ENCODE results near the gene STK39. TPM values are rescaled to one million over a fixed set of nuclear protein-coding genes. Genes with fewer than 3 reads are reported as not detected.

The STK39 gene
- total and polyA plus RNA-seq, 9 of the 15 experiments (the other 6 are each of a cell fraction or from before 2014, with no cell fraction given), result 0.19 to 0.76 (median 0.51) TPM

- H3K9me3 ChIP-seq (replicated peaks; ENCODE audit: control insufficient read depth, insufficient read depth, low read depth, low read length), result no peaks in the 10 kb centered on the region
- no peak overlapping the region for H3K4me3 ChIP-seq
- POLR2A ChIA-PET, result interaction anchor here (0.6 to 1.2 kb wide), 2 partner anchors 10 to 54 kb away, joined by 3 to 5 read pairs; no protein-coding TSS in a partner anchor
- no peak overlapping the region for H3K9ac ChIP-seq (ENCODE audit: insufficient read depth in 1 of 2, low read depth in 2 of 2, low read length in 2 of 2)
- H3K27me3 ChIP-seq (ENCODE audit: control insufficient read depth in 2 of 2, insufficient read depth in 2 of 2, low read length in 2 of 2), result peaks cover 8 to 9% of the 10 kb centered on the region in 2 experiments; a peak in 3 of 5 replicates
- FAIRE-seq, result no peak
- H3K27ac ChIP-seq (ENCODE audit: extremely low read depth, low read depth, low read length), result no peak overlapping the region
- H3K9me1 ChIP-seq (ENCODE audit: control insufficient read depth, insufficient read depth, low read length), result no peaks in the 10 kb centered on the region
- no peaks in the 10 kb centered on the region for H3K79me2 ChIP-seq (ENCODE audit: control insufficient read depth, insufficient read depth, low read length)
- no peaks in the 10 kb centered on the region for H4K20me1 ChIP-seq (replicated peaks; ENCODE audit: control insufficient read depth, insufficient read depth, low read length)
- H3K4me2 ChIP-seq (ENCODE audit: insufficient read depth, low read length), result no peak overlapping the region
- ATAC-seq, result no peak
- 0% methylated on average over 2 of the region's 2 CpGs for WGBS (ENCODE audit: insufficient coverage, low coverage, missing lambda C conversion rate)
- H3K36me3 ChIP-seq (ENCODE audit: control insufficient read depth, insufficient read depth, low read length), result no peaks in the 10 kb centered on the region
- intact Hi-C loops (cut with micrococcal nuclease), result no loop called here
- in situ Hi-C loops (cut with MboI), result no loop called here
- BruUV-seq (replicated peaks), result no TSS peak
- H3K4me1 ChIP-seq (replicated peaks in 1 of 2; ENCODE audit: control insufficient read depth in 2 of 2, insufficient read depth in 2 of 2, low read length in 2 of 2), result no peaks in the 10 kb centered on the region
- H2AFZ ChIP-seq (ENCODE audit: low read depth, low read length), result no peak overlapping the region
- no peak for DNase-seq (ENCODE audit: extremely low read depth in 1 of 4, low spot score in 3 of 4)
- CTCF ChIA-PET (ENCODE audit: low intra/inter-chr PET ratio), result no interaction called here
- no peak for TF ChIP-seq SRF (CRISPR knock-in tag; IDR thresholded peaks at IDR 0.05)
- TF ChIP-seq RBBP5 (IDR thresholded peaks at IDR 0.05; ENCODE audit: borderline replicate concordance, insufficient read depth, low read length, poor library complexity, severe bottlenecking), result no peak
- TF ChIP-seq CUX1 (CRISPR knock-in tag; IDR thresholded peaks at IDR 0.05), result no peak
- TF ChIP-seq ZZZ3 (IDR thresholded peaks at IDR 0.05), result no peak
- TF ChIP-seq SREBF2 (CRISPR knock-in tag; IDR thresholded peaks at IDR 0.05), result no peak
- TF ChIP-seq, protein P1, sequence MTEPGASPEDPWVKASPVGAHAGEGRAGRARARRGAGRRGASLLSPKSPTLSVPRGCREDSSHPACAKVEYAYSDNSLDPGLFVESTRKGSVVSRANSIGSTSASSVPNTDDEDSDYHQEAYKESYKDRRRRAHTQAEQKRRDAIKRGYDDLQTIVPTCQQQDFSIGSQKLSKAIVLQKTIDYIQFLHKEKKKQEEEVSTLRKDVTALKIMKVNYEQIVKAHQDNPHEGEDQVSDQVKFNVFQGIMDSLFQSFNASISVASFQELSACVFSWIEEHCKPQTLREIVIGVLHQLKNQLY (CRISPR knock-in tag; conservative IDR thresholded peaks at IDR 0.05), result no peak
- no peak for TF ChIP-seq BRF1 (IDR thresholded peaks at IDR 0.05; ENCODE audit: borderline replicate concordance, extremely low read depth, insufficient read length)
- no peak for TF ChIP-seq MNT (conservative IDR thresholded peaks at IDR 0.05)
- no peak for TF ChIP-seq TBL1XR1 (IDR thresholded peaks at IDR 0.05; ENCODE audit: low read length in 2 of 2)
- no peak for TF ChIP-seq ZFP1 (CRISPR knock-in tag; IDR thresholded peaks at IDR 0.05)
- no peak for TF ChIP-seq ATF2 (CRISPR knock-in tag; IDR thresholded peaks at IDR 0.05)
- TF ChIP-seq ZKSCAN3 (CRISPR knock-in tag; IDR thresholded peaks at IDR 0.05), result no peak
These were observed 171.9 kb downstream of the STK39 start for GRCh38 chr2:168075446-168075845.

All from K562 (cell line).